Loucy (cell line): ENCODE measurements around the gene SYT2.
"Not testable (repeated sequence)": the region's sequence is repeated elsewhere in the genome, so short reads cannot be mapped to it uniquely, and the experiment has no call there.

Source experiments
- H2AFZ ChIP-seq: fragments of 200-600 bp; sonication (generic); 2 replicates; pipeline ENCODE4 v1.6.0; 2016; ENCODE audit warnings: antibody characterized with exemption, mild to moderate bottlenecking, low read length, moderate library complexity
- H3F3A ChIP-seq: fragments of 200-600 bp; 2 replicates; pipeline ENCODE4 v1.6.0; 2016; ENCODE audit warnings: antibody characterized with exemption, low read depth, mild to moderate bottlenecking
- H3K27me3 ChIP-seq: fragments of 200-600 bp; sonication (generic); 2 replicates; pipeline ENCODE4 v1.6.1; 2014; ENCODE audit warnings: low read length, mild to moderate bottlenecking; ENCODE audit not compliant: insufficient read depth, poor library complexity, severe bottlenecking
- H3K36me3 ChIP-seq: fragments of 200-600 bp; sonication (generic); 2 replicates; pipeline ENCODE4 v1.6.1; 2016; ENCODE audit warnings: low read length; ENCODE audit not compliant: insufficient read depth
- H3K4me1 ChIP-seq: fragments of 200-600 bp; sonication (generic); 2 replicates; pipeline ENCODE4 v1.5.1; 2014; ENCODE audit warnings: low read length, mild to moderate bottlenecking; ENCODE audit not compliant: insufficient read depth, poor library complexity, severe bottlenecking
- H3K4me2 ChIP-seq: fragments of 200-600 bp; sonication (generic); 2 replicates; pipeline ENCODE4 v1.6.0; 2014; ENCODE audit warnings: antibody characterized with exemption, low read length, low read depth, mild to moderate bottlenecking; ENCODE audit not compliant: poor library complexity, severe bottlenecking
- H3K4me3 ChIP-seq: fragments of 200-600 bp; sonication (generic); 2 replicates; pipeline ENCODE4 v1.5.1; 2014; ENCODE audit warnings: low read length, mild to moderate bottlenecking, mixed read lengths; ENCODE audit not compliant: poor library complexity, severe bottlenecking
- H3K79me2 ChIP-seq: fragments of 200-600 bp; sonication (generic); 2 replicates; pipeline ENCODE4 v1.6.1; 2014; ENCODE audit warnings: low read length; ENCODE audit not compliant: insufficient read depth
- H3K9ac ChIP-seq: fragments of 200-600 bp; sonication (generic); 2 replicates; pipeline ENCODE4 v1.6.0; 2014; ENCODE audit warnings: mild to moderate bottlenecking, low read depth, low read length, moderate library complexity; ENCODE audit not compliant: poor library complexity, severe bottlenecking
- H3K9me2 ChIP-seq: fragments of 200-600 bp; sonication (generic); replicated peaks from 2 replicates; pipeline ENCODE4 v1.6.1; 2016; ENCODE audit warnings: low read depth, low read length, mixed read lengths
- H3K9me3 ChIP-seq: fragments of 200-600 bp; sonication (generic); 2 replicates; pipeline ENCODE4 v1.6.1; 2014; ENCODE audit warnings: mild to moderate bottlenecking, antibody characterized with exemption, low read length, low read depth; ENCODE audit not compliant: insufficient read depth
- H4K20me1 ChIP-seq: fragments of 200-600 bp; sonication (generic); 2 replicates; pipeline ENCODE4 v1.6.0; 2014; ENCODE audit warnings: antibody characterized with exemption, low read length, mild to moderate bottlenecking; ENCODE audit not compliant: insufficient read depth, poor library complexity, severe bottlenecking
- CTCF ChIP-seq: fragments of 200-600 bp; sonication (generic); conservative IDR thresholded peaks from 2 replicates; pipeline ENCODE4 v1.5.1; 2014; ENCODE audit warnings: mild to moderate bottlenecking, antibody characterized with exemption, low read length
- EZH2phosphoT487 ChIP-seq: fragments of 200-600 bp; IDR thresholded peaks from 2 replicates; pipeline ENCODE4 v1.6.1; 2018; ENCODE audit warnings: antibody characterized with exemption, mild to moderate bottlenecking, moderate library complexity, borderline replicate concordance

The SYT2 gene

DNA sequence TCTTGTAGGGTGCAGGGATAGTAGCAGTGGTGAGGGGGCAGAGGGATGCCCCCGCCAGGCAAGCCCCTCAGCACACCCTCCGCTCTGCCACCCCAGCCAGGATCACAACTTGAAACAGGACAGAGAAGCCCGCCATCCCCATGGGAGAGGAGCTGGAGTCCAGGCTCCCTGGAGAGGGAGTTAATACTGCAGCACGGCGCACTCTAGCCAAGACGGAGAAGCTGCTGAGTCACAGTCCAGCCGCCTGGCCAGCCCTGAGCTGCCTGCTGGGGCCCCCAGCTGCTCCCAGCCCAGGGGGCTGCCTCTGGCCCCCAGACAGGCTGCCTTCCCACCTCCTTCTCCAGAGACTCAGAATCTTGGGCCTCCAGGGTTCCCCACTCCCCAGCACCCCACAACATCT lies 87.2 kb downstream of the SYT2 start:
- no peaks in the 10 kb centered on the region for H3F3A ChIP-seq
- H4K20me1 ChIP-seq = no peaks in the 10 kb centered on the region
- H3K4me1 ChIP-seq = peaks cover 12% of the 10 kb centered on the region
- no peaks in the 10 kb centered on the region for H3K9me2 ChIP-seq
- no peak overlapping the region for H3K4me2 ChIP-seq
- no peak overlapping the region for H3K9ac ChIP-seq
- TF ChIP-seq CTCF (no peak), EZH2phosphoT487 (no peak)
- no peaks in the 10 kb centered on the region for H3K36me3 ChIP-seq
- no peaks in the 10 kb centered on the region for H3K27me3 ChIP-seq
- H3K79me2 ChIP-seq = no peaks in the 10 kb centered on the region
- H2AFZ ChIP-seq = no peak overlapping the region
- H3K4me3 ChIP-seq = no peak overlapping the region
- H3K9me3 ChIP-seq = no peaks in the 10 kb centered on the region

GRCh38 chr1:202622388-202622787 lies 87.9 kb downstream of the SYT2 start:
- Histone ChIP-seq H3K9me3 (no peaks in the 10 kb centered on the region), H3K4me1 (peaks cover 7% of the 10 kb centered on the region), H3K79me2 (no peaks in the 10 kb centered on the region), H3K9me2 (no peaks in the 10 kb centered on the region), H3K27me3 (no peaks in the 10 kb centered on the region), H3K9ac (no peak overlapping the region), H3K4me2 (no peak overlapping the region), H3K36me3 (no peaks in the 10 kb centered on the region), H2AFZ (no peak overlapping the region), H4K20me1 (no peaks in the 10 kb centered on the region), H3F3A (no peaks in the 10 kb centered on the region), H3K4me3 (no peak overlapping the region)
- no peak for TF ChIP-seq EZH2phosphoT487
- no peak for TF ChIP-seq CTCF

- no peaks in the 10 kb centered on the region for H3K9me3 ChIP-seq
- H3K9ac ChIP-seq = no peak overlapping the region
- TF ChIP-seq CTCF (no peak), EZH2phosphoT487 (no peak)
- no peaks in the 10 kb centered on the region for H3K4me1 ChIP-seq
- no peaks in the 10 kb centered on the region for H3K36me3 ChIP-seq
- no peak overlapping the region for H2AFZ ChIP-seq
- H4K20me1 ChIP-seq = no peaks in the 10 kb centered on the region
- H3K9me2 ChIP-seq = no peaks in the 10 kb centered on the region
- no peak overlapping the region for H3K4me2 ChIP-seq
- no peak overlapping the region for H3K4me3 ChIP-seq
- H3K79me2 ChIP-seq = no peaks in the 10 kb centered on the region
- H3K27me3 ChIP-seq = no peaks in the 10 kb centered on the region
- no peaks in the 10 kb centered on the region for H3F3A ChIP-seq
Observed at GRCh38 chr1:202621446-202621845, 88.8 kb downstream of the SYT2 start.

- H3K9me3 ChIP-seq, H3K27me3 ChIP-seq, H2AFZ ChIP-seq, H3K9ac ChIP-seq, H3K4me2 ChIP-seq, H3K9me2 ChIP-seq, H3F3A ChIP-seq, H3K36me3 ChIP-seq, H3K79me2 ChIP-seq, H3K4me3 ChIP-seq, H4K20me1 ChIP-seq: not testable (repeated sequence)
- peaks cover 12% of the 10 kb centered on the region for H3K4me1 ChIP-seq
Observed at GRCh38 chr1:202620036-202620435, 90.2 kb downstream of the SYT2 start.
